ENCODE data around the gene CKAP4. TPM values are rescaled to one million over a fixed set of nuclear protein-coding genes. Genes with fewer than 3 reads are reported as not detected.

Gene CKAP4
- total and polyA plus RNA-seq, 2 of the 13 experiments (the other 11 are each of a cell fraction or from before 2014, with no cell fraction given), result 39.2 to 70.2 TPM

DNA sequence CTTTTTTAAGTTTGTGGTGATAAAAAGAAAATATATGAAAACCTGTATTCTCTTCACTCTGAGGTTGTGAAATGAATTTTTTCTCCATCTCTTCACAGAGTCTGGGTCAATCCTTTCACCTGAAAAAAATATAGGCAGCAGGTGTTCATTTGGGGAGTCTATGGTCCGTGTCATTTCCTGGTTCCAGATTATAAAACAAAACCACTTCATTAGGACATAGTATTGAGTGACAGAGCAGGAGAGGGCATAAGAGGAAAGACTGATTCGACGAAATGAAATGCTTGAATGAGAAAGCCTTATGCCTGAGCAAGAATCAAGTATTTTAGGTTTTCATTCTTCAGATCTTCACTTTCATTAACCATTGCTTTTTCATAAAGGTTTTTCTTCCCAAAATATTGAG lies 57.2 kb downstream of the CKAP4 start:
- in situ Hi-C loops (cut with HindIII; ENCODE audit: extremely low pct_ligation_motif_present, low pct_unique_long_range_greater_than_20kb) (no loop called here), intact Hi-C loops (cut with micrococcal nuclease; ENCODE audit: unreplicated experiment) (no loop called here)
- FAIRE-seq (no peak), ATAC-seq (no peak), DNase-seq (ENCODE audit: low spot score) (no peak)
- Histone ChIP-seq H3K4me2 (ENCODE audit: low read depth, low read length) (no peak overlapping the region), H3K27ac (ENCODE audit: extremely low read length, insufficient read depth, low read length) (no peak overlapping the region), H3K27me3 (ENCODE audit: control insufficient read depth in 1 of 2, insufficient read depth in 2 of 2, low read length in 2 of 2) (no peaks in the 10 kb centered on the region), H3K4me1 (ENCODE audit: insufficient read depth, low read length) (peaks cover 40% of the 10 kb centered on the region), H3K9ac (ENCODE audit: insufficient read depth, low read depth, low read length) (no peak overlapping the region), H3K9me3 (ENCODE audit: low read length) (no peaks in the 10 kb centered on the region), H2AFZ (ENCODE audit: low read length) (no peak overlapping the region), H4K20me1 (ENCODE audit: insufficient read depth, low read length) (no peaks in the 10 kb centered on the region), H3K36me3 (replicated peaks in 1 of 2; ENCODE audit: control insufficient read depth in 1 of 2, insufficient read depth in 2 of 2, low read length in 2 of 2) (no peaks in the 10 kb centered on the region), H3K79me2 (ENCODE audit: insufficient read depth, low read length) (no peaks in the 10 kb centered on the region), H3K4me3 (replicated peaks in 1 of 3; ENCODE audit: insufficient read depth in 1 of 3, low read depth in 2 of 3, low read length in 3 of 3) (no peak overlapping the region)
- no TSS peak for BruUV-seq (replicated peaks)
- 63% methylated on average over 3 of the region's 3 CpGs for WGBS (ENCODE audit: low lambda C conversion rate)
- ChIA-PET POLR2A (no interaction called here), CTCF (ENCODE audit: low intra/inter-chr PET ratio, low total read pairs) (no interaction called here)
- TF ChIP-seq, protein P1, sequence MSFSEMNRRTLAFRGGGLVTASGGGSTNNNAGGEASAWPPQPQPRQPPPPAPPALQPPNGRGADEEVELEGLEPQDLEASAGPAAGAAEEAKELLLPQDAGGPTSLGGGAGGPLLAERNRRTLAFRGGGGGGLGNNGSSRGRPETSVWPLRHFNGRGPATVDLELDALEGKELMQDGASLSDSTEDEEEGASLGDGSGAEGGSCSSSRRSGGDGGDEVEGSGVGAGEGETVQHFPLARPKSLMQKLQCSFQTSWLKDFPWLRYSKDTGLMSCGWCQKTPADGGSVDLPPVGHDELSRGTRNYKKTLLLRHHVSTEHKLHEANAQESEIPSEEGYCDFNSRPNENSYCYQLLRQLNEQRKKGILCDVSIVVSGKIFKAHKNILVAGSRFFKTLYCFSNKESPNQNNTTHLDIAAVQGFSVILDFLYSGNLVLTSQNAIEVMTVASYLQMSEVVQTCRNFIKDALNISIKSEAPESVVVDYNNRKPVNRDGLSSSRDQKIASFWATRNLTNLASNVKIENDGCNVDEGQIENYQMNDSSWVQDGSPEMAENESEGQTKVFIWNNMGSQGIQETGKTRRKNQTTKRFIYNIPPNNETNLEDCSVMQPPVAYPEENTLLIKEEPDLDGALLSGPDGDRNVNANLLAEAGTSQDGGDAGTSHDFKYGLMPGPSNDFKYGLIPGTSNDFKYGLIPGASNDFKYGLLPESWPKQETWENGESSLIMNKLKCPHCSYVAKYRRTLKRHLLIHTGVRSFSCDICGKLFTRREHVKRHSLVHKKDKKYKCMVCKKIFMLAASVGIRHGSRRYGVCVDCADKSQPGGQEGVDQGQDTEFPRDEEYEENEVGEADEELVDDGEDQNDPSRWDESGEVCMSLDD (CRISPR knock-in tag; IDR thresholded peaks at IDR 0.05; ENCODE audit: borderline replicate concordance), result no peak
- TF ChIP-seq ZNF160 (CRISPR knock-in tag; IDR thresholded peaks at IDR 0.05) (no peak), NR2F6 (IDR thresholded peaks at IDR 0.05) (no peak), NR2F6 (CRISPR knock-in tag; IDR thresholded peaks at IDR 0.05) (no peak)

GRCh38 chr12:106189341-106189740 lies 58.5 kb downstream of the CKAP4 start:
- peaks cover 28% of the 10 kb centered on the region for H3K4me1 ChIP-seq (ENCODE audit: insufficient read depth, low read length)
- no peaks in the 10 kb centered on the region for H3K79me2 ChIP-seq (ENCODE audit: insufficient read depth, low read length)
- POLR2A ChIA-PET, result interaction anchor here (1.3 kb wide), 1 partner anchor 168 kb away, joined by 3 read pairs; the partner anchor contains the start of gene POLR3B
- intact Hi-C loops (cut with micrococcal nuclease; ENCODE audit: unreplicated experiment) (no loop called here), in situ Hi-C loops (cut with HindIII; ENCODE audit: extremely low pct_ligation_motif_present, low pct_unique_long_range_greater_than_20kb) (no loop called here)
- H3K4me3 ChIP-seq (replicated peaks in 1 of 3; ENCODE audit: insufficient read depth in 1 of 3, low read depth in 2 of 3, low read length in 3 of 3), result no peak overlapping the region
- H3K4me2 ChIP-seq (ENCODE audit: low read depth, low read length), result no peak overlapping the region
- H2AFZ ChIP-seq (ENCODE audit: low read length), result no peak overlapping the region
- WGBS (ENCODE audit: low lambda C conversion rate), result 87% methylated on average over 4 of the region's 4 CpGs
- FAIRE-seq, result no peak
- H3K36me3 ChIP-seq (replicated peaks in 1 of 2; ENCODE audit: control insufficient read depth in 1 of 2, insufficient read depth in 2 of 2, low read length in 2 of 2), result no peaks in the 10 kb centered on the region
- CTCF ChIA-PET (ENCODE audit: low intra/inter-chr PET ratio, low total read pairs), result no interaction called here
- no TSS peak for BruUV-seq (replicated peaks)
- no peaks in the 10 kb centered on the region for H4K20me1 ChIP-seq (ENCODE audit: insufficient read depth, low read length)
- no peak overlapping the region for H3K9ac ChIP-seq (ENCODE audit: insufficient read depth, low read depth, low read length)
- no peak for ATAC-seq
- no peak for DNase-seq (ENCODE audit: low spot score)
- no peaks in the 10 kb centered on the region for H3K9me3 ChIP-seq (ENCODE audit: low read length)
- no peaks in the 10 kb centered on the region for H3K27me3 ChIP-seq (ENCODE audit: control insufficient read depth in 1 of 2, insufficient read depth in 2 of 2, low read length in 2 of 2)
- TF ChIP-seq ZNF235 (CRISPR knock-in tag; IDR thresholded peaks at IDR 0.05; ENCODE audit: borderline replicate concordance) (no peak), ZNF644 (CRISPR knock-in tag; IDR thresholded peaks at IDR 0.05; ENCODE audit: low read depth) (0 out of 2 replicates have a peak, but pooled peaks have one; percentile 17)
- H3K27ac ChIP-seq (ENCODE audit: extremely low read length, insufficient read depth, low read length), result no peak overlapping the region

Measured in HepG2 (cell line).